Measurements from ENCODE around the gene P3H1. TPM values are rescaled to one million over a fixed set of nuclear protein-coding genes. Genes with fewer than 3 reads are reported as not detected.
A peak's percentile ranks its signal among the peaks of the same experiment; 100 is the strongest.

The P3H1 gene
- total and polyA plus RNA-seq, 7 donors = 2.9 to 8.5 (median 5.7) TPM

DNA sequence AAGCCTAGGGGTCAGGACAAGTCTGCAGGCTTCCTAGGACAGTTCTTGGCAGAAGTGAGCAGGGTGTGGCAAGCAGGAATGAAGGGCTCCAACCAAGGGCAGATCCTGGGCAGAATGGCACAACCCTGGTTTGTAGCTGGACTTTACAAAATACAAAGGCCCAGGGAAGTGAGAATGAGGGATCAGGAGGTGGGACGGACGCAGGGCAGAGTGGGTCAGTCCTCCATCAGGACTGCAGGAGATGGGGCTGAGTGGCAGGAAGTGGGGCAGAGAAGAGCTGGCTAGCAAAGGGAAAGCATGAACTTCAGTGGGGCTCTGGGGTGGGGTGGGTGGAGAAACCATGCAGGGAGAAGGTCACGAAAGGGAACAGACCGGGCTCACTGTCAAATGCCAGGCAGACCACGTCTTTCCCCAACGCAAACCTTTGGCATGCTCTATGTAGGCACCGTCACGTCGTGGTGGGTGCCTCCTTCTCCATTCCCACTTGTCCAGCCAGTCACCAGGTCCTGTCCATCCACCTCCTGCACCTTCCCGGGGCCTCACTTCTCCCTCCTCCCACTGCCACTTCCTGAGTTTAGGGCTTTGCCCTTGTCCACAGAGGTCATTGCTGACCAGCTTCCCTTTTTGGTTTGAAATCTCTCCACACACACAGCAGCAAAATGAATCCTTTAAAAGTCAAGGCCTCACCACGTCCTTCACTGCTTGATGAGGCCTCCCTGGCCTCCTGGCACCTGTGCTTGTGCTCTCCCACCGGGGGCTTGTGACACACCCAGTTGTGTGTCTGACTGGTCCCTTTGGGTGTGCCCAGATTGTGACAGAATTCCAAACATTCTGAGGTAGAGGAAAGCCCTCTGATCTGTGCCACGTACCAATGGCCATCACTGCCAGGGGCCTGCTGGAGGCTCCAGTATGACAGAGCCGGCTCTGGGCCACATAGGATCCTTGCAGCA is 18.1 kb downstream of the P3H1 start:
- 81 to 85% (median 82%) methylated on average over 14 of the region's 14 CpGs for WGBS, 3 donors
- Histone ChIP-seq H3K4me1 (no peaks in the 10 kb centered on the region), H3K27ac (no peak overlapping the region), H3K27me3 (ENCODE audit: insufficient read depth in 3 of 3, low read length in 2 of 3) (no peaks in the 10 kb centered on the region), H3K9me3 (no peaks in the 10 kb centered on the region), H3K4me3 (no peak overlapping the region), H3K36me3 (ENCODE audit: insufficient read depth in 1 of 2, low read depth in 1 of 2) (peaks cover 3 to 68% of the 10 kb centered on the region in 2 donors)
- ATAC-seq = no peak
- intact Hi-C loops (cut with DNase I) = loop anchor here (5.0 to 10.0 kb wide), 3 partner anchors 171 to 601 kb away; partner anchors contain the start of gene GUCA2B (in 1 of the 2)
- DNase-seq = no peak
- TF ChIP-seq, protein P1, sequence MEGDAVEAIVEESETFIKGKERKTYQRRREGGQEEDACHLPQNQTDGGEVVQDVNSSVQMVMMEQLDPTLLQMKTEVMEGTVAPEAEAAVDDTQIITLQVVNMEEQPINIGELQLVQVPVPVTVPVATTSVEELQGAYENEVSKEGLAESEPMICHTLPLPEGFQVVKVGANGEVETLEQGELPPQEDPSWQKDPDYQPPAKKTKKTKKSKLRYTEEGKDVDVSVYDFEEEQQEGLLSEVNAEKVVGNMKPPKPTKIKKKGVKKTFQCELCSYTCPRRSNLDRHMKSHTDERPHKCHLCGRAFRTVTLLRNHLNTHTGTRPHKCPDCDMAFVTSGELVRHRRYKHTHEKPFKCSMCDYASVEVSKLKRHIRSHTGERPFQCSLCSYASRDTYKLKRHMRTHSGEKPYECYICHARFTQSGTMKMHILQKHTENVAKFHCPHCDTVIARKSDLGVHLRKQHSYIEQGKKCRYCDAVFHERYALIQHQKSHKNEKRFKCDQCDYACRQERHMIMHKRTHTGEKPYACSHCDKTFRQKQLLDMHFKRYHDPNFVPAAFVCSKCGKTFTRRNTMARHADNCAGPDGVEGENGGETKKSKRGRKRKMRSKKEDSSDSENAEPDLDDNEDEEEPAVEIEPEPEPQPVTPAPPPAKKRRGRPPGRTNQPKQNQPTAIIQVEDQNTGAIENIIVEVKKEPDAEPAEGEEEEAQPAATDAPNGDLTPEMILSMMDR (IDR thresholded peaks at IDR 0.05) = no peak

DNA sequence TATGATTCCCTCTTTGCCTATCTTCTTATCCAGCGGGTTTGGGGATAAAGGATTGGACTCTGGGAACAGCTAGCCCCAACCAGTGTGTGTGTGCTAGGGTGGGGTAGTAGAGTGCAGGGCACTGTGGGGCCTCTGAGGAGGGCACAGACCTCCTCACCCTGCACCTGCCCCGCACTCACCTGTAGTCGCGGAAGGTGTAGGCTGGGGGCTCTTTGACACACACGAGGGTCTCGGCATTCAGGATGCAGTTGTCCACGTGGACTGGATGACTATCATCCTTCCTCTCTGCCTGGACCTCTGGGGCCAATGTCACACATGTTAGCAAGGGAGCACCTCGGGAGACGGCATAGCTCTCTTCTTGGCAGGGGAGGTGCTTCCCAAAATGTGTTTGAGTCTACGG is 18.8 kb downstream of the P3H1 start:
- ATAC-seq (no peak), DNase-seq (peak in 1 of 2 donors; percentile 12)
- H3K4me3 ChIP-seq = no peak overlapping the region
- TF ChIP-seq, protein P1 (IDR thresholded peaks at IDR 0.05) = no peak
- 80 to 89% (median 82%) methylated on average over 10 of the region's 10 CpGs for WGBS, 3 donors
- H3K27ac ChIP-seq = no peak overlapping the region
- intact Hi-C loops (cut with DNase I) = loop anchor here (5.0 to 10.0 kb wide), 3 partner anchors 171 to 601 kb away; partner anchors contain the start of gene GUCA2B (in 1 of the 2)
- H3K36me3 ChIP-seq (ENCODE audit: insufficient read depth in 1 of 2, low read depth in 1 of 2) = peaks cover 3 to 61% of the 10 kb centered on the region in 2 donors
- no peaks in the 10 kb centered on the region for H3K9me3 ChIP-seq
- no peaks in the 10 kb centered on the region for H3K27me3 ChIP-seq (ENCODE audit: insufficient read depth in 3 of 3, low read length in 2 of 3)
- H3K4me1 ChIP-seq = no peaks in the 10 kb centered on the region

DNA sequence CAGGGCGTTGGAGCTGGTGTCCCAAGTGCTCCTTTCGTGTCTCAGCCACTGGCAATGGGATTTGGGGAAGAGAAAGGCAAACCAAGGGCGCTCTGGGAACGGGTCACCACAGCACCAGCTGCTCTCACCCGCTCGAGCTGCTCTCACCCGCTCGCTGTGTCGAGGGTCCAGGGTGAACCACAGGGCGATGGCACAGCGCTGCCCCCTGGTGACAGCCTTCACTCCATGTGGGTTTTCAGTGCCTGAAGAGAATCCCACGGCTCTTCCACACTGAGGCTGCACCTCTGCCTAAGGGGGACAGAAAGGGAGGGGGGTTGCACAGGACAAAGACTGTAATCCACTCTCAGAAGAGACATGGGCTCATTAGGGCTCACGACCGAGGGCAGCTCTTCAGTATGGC is 19.7 kb downstream of the P3H1 start:
- TF ChIP-seq, protein P1 (IDR thresholded peaks at IDR 0.05) = peak; percentile 50
- DNase-seq (peak in 1 of 2 donors; percentile 72), ATAC-seq (peak; percentile 61 to 74 (median 65))
- Histone ChIP-seq H3K4me1 (no peaks in the 10 kb centered on the region), H3K27me3 (ENCODE audit: insufficient read depth in 3 of 3, low read length in 2 of 3) (no peaks in the 10 kb centered on the region), H3K4me3 (no peak overlapping the region), H3K27ac (no peak overlapping the region), H3K9me3 (no peaks in the 10 kb centered on the region), H3K36me3 (ENCODE audit: insufficient read depth in 1 of 2, low read depth in 1 of 2) (peaks cover 0 to 52% of the 10 kb centered on the region in 2 donors)
- 60 to 69% (median 64%) methylated on average over 14 of the region's 14 CpGs for WGBS, 3 donors
- intact Hi-C loops (cut with DNase I) = loop anchor here (2.0 to 10.0 kb wide), 4 partner anchors 168 to 600 kb away; partner anchors contain the start of gene GUCA2B (in 1 of the 2)

DNA sequence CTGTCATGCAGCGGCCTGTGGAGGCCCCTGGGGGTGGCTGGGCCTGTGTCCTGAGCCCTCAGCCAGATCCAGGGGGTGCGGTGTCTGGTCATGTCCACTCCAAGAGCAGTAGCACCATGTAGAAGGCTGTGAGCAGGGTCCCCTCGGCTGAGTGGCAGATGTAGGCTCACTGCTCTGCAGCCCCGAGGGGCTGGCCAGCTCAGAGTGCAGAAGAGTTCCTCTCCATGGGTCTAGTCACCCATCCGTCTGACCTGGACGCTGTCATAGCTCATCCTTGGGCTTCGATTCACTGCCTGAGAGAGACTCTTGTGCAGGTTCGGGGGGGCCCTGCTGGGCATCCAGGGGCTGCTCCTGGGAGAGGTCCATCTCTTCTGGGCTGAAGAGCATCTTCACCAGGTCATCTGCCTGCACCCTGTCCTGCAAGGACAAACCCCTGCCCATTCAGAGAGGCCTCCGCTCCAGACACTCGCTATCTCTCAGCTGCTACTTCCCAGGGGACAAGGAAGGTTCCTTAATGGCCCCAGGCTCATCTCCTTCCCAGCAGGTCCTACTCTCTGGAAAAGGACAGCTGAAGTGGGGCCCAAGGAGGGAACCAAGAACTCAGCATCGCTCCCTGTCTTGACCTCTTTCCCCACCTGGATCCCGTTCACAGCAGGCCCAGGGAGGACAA is 20.3 kb downstream of the P3H1 start:
- TF ChIP-seq, protein P1 (IDR thresholded peaks at IDR 0.05) = no peak
- Histone ChIP-seq H3K27ac (no peak overlapping the region), H3K36me3 (ENCODE audit: insufficient read depth in 1 of 2, low read depth in 1 of 2) (peaks cover 0 to 47% of the 10 kb centered on the region in 2 donors), H3K27me3 (ENCODE audit: insufficient read depth in 3 of 3, low read length in 2 of 3) (no peaks in the 10 kb centered on the region), H3K4me3 (no peak overlapping the region), H3K4me1 (no peaks in the 10 kb centered on the region), H3K9me3 (no peaks in the 10 kb centered on the region)
- peak in 1 of 2 donors; percentile 25 for DNase-seq
- ATAC-seq = peak in 1 of 4 donors; percentile 8
- intact Hi-C loops (cut with DNase I) = loop anchor here (2.0 to 10.0 kb wide), 4 partner anchors 168 to 599 kb away; partner anchors contain the start of gene GUCA2B (in 1 of the 2)
- 91 to 93% (median 92%) methylated on average over 12 of the region's 12 CpGs for WGBS, 3 donors

Data from psoas muscle (tissue), 8 donors.